GM21360 (cell line): ENCODE results near the gene GRM8.

Source experiments
- ATAC-seq: cut with Tn5 transposase; IDR thresholded peaks from one replicate; pipeline ENCODE4 v1.9.1; 2021; ENCODE audit warnings: mild to moderate bottlenecking, moderate library complexity; ENCODE audit not compliant: unreplicated experiment

Gene GRM8

GRCh38 chr7:127152423-127152822 is 100.3 kb downstream of the GRM8 start:
- ATAC-seq, result no peak

DNA sequence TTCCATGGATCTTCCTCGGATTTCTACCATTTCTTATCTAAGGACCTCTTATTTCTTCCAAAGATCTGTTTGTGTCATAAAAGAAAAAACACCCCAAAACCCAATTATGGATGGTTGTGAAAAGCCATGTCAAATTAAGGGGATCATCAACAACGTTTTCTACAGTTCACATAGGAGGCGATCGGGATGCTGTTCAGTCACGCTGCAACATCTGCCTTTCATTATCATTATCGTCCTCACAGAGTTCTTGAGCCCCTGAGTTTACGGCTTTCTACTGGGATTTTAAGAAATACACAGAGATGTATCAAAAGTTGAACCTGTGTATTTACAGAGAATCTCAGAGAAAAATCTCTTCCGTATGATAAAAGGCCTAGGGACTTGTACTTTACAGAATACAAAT is 101.4 kb downstream of the GRM8 start:
- no peak for ATAC-seq

GRCh38 chr7:127150543-127150942 is 102.2 kb downstream of the GRM8 start:
- no peak for ATAC-seq

GRCh38 chr7:127146746-127147536 is 105.8 kb downstream of the GRM8 start:
- ATAC-seq, result no peak

DNA sequence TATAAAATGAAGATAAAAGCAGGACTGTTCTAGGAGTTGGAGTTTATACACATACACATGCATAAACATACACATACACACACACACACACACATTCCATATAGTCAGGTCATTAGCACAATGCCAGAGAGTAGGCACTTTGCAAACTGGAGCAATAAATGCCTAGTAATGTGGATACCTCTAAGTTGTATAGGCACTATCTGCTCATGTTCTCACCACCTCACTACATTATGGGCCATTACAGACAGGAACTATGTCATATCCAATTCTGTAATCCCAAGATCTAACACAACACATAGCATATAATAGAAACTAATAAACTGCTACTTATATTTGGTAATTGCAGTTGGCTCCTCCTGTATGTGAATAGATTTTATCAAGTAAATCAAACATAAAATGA is 115.6 kb downstream of the GRM8 start:
- no peak for ATAC-seq

GRCh38 chr7:127135871-127136485 is 116.8 kb downstream of the GRM8 start:
- no peak for ATAC-seq

DNA sequence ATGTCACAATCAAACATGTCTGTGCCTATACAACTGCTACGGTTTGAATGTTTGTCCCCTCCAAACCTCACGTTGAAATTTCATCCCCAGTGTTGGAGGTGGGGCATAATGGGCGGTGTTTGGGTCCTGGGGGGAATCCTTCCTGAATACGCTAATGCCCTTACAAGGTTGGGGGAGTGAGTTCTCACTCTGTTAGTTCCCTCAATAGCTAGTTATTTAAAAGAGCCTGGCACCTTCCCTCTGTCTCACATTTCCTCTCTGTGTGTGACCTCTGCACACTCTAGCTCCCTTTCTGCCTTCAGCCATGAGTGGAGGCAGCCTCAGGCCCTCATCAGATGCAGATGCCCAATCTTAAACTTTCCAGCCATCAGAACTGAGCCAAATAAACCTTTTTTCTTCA is 129.5 kb downstream of the GRM8 start:
- no peak for ATAC-seq

DNA sequence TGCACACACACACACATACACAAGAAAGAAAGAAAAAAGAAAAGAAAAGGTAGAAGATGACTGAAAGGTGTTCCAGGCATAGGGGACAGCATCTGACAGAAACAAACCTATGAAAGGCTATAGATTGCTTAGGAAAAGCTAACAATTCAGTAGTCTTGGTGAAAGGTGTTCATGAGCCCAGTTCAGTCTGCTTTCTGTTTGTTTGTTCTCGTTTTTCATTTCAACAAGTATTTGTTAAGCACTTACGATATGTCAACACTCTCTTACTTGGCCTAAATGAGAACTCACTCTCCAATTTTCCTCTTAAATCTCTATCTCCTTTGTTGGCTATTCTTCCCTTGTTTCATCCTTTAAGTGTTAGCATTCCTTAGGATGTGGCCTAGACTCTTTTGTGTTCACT is 133.2 kb downstream of the GRM8 start:
- ATAC-seq, result no peak

- ATAC-seq, result peak; percentile 57
Measured at GRCh38 chr7:127114742-127115265, 137.9 kb downstream of the GRM8 start.

DNA sequence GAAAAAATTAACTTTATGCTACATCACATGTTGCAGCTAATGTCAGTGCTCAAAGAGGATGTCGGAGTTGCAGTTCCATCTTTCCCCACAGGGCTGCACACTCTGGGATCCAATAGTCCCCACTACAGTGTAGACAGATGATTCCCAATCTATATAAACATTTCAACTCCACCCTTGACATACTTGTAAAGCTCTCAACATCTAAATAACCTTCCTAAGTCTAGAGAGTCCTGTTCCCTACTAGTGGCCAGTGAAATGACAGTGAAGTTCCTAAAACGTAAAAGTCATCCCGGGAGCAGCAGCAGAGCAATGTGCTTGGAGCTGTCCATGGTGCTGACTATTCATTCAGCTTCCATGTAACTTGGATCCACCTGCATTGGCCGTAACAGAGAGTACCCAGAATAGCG is 145.1 kb downstream of the GRM8 start:
- peak; percentile 93 for ATAC-seq

DNA sequence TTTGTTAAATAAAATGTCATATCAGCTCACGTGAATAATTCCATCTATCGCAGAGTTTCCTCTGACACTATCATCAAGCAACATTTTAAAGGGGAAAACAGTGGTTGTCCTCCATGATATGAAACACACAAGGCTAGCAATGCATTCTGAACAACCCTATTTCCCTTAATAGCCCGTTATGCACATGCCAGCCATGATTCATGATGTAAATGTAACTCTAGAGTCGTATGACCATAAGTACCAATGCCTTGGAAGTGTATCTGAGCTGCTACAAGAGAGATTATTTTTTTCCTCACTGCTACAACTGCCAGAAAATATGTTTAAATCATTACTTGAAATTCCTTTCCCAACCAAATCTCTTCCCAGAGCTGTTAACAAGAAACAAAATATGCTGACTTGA is 159.4 kb downstream of the GRM8 start:
- ATAC-seq, result no peak

DNA sequence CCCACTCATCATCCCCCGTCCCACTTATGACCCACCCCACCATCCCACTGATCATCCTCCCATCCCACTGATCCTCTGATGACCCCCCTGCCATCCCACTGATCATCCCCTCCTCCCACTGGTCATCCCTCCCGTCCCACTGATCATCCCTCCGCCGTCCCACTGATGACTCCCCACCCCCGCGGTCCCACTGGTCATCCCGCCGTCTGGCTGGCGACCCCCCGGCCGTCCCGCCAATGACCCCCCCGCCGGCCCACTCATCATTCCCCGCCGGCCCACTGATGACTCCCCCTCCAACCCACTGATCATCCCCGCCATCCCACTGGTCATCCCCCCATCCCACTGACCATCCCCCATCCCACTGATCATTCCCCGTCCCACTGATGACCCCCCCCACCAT is 161.1 kb downstream of the GRM8 start:
- no peak for ATAC-seq

DNA sequence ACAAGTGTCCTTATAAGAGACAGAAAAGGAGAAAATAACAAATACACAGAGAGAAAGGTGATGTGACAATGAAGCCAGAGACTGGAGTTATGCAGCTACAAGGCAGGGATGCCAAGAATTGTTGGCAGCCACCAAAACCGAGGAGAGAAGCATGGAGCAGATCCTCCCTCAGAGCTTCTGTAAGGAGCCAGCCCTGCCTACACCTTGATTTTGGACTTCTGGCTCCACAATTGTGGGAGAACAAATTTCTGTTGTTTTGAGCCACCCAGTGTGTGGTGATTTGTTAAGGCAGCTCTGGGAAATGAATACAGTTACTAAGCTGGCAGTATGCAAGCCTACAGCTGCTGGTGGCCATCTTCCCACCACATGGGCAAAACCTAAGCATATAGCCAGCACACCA is 163.6 kb downstream of the GRM8 start:
- no peak for ATAC-seq

DNA sequence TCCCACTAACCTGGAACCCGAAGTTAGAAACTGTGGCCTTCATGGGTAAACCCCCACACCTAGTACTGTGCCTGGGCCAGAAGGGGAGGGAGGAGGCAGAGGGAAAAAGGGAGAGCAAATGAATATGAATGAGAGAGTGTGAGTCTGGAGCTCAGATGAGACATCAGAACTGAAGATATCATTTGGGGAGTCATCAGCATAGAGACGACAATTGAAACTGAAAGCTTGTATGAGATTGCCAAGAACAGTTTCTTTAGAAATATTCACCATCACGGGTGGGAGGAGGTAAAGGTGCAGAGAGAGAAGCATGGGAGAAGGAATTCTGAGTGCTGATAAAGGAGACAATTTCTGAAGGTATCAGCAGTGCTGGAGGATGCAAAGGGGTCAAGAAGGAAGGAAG is 171.2 kb downstream of the GRM8 start:
- ATAC-seq, result no peak

DNA sequence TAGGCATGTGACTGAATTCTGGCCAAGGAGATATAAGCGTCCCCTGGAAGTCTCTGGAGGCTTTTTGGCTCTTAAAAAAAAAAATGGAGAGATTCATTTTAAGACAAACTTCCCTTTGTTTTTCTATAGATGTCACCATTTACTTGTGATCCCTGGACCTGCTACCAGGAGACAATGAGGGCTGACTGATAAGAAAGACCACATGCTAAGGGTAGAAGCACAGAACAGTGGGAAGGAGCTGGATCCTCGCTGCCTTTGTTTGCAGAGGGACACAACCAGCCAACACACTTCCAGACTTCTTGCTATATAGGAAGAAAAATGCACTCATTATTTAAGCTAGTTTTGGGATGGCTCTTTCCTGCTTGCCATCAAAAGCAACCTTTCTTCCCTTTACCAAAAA is 172.2 kb downstream of the GRM8 start:
- no peak for ATAC-seq

DNA sequence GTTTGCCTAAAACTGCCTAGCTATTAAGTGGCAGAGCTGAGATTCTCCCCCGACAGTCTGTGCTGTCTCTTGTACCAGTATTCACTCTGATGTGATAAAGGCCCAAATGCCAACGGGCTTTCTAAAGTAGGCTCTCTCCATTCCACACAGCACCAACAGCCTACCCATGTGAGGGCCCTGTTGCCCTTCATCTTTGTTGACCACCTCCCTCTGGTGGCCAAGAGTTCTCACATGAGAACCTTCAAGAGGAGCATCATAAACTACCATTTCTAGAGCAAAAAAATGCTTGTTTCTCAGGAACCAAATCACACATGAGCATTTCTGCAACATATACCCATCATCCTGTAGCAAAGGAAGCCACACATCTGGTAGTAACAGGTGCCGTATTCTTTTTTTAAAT is 185.8 kb downstream of the GRM8 start:
- no peak for ATAC-seq

DNA sequence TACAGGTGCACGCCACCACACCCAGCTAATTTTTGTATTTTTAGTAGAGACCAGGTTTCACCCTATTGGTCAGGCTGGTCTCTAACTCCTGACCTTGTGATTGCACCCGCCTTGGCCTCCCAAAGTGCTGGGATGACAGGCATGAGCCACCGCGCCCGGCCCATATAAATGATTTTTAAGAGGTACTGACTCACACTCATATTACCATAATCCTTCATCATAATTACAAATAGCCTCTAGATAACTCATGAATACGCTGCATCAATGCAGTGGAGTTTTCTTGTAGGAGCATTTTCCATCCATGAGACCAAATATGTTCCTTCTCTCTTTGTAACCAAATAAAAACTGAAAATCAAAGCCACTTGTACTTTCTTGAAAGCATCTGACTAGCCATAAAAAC is 193.3 kb downstream of the GRM8 start:
- ATAC-seq, result no peak

- ATAC-seq, result no peak
Measured at GRCh38 chr7:127057918-127058317, 194.8 kb downstream of the GRM8 start.

GRCh38 chr7:127056202-127056601 is 196.5 kb downstream of the GRM8 start:
- ATAC-seq, result no peak

- ATAC-seq, result no peak
Measured at GRCh38 chr7:127047521-127047920, 205.2 kb downstream of the GRM8 start.

DNA sequence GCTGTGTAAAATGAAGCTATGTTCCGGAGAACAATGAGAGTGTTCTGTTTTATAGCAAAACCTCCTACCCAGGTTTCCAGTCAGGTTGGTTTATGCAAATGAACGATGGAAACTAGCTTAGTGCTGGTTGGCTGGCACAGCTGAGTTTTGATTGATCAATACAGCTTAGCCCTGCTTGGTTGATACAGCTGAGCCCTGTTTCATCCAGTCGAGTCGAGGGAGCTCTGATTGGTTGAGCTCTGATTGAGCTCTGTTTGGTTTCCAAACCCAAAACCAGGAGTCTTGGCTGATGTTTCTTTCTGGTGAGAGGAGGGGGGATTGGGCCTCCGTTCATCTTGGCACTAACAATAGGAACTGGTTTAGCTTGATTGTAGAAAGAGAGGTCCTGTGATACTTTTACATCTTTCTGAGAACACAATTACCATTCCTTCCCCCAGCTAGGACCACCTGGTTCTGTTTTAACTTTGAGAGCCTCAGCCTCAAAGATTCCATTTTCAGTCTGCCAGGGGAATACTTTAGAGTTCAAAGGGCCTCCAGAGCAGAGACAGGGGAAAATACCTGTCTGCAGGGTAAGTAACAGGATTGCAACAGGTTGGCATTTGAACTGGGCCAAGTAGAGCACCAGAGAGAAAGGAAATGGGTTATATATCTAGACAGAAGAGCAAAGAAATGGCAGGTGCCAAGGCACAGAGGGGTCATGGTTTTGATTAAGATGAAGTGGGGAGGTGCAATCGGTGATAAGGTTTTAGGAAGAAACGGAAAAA is 210.9 kb downstream of the GRM8 start:
- no peak for ATAC-seq

DNA sequence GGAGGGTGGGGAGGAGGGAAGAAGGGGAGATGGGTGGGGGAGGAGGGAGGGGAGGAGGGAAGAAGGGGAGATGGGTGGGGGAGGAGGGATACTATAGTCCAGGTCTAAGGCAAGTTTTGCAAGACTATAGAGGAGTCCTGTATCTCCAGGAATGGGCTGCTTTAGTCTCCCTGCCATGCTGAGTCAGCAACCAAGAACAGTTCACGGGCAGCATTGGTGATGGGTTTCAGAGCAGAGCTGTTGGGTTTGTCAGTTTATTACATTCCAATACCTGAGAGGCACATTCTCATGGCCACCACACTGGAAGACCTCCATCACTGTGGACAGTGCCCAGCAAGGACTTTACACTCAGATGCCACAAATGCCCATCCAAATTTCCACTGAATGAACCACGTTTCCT is 212.7 kb downstream of the GRM8 start:
- no peak for ATAC-seq
